GM18868 (cell line): ENCODE measurements around the gene CCL3.
A peak's percentile ranks its signal among the peaks of the same experiment; 100 is the strongest.
"Not testable (repeated sequence)": the region's sequence is repeated elsewhere in the genome, so short reads cannot be mapped to it uniquely, and the experiment has no call there.

Experiments used
- ATAC-seq: cut with Tn5 transposase; IDR thresholded peaks from one replicate; pipeline ENCODE4 v1.9.1; 2021; ENCODE audit warnings: mild to moderate bottlenecking, moderate library complexity; ENCODE audit not compliant: unreplicated experiment

The CCL3 gene

GRCh38 chr17:36089888-36090836, at the start of gene CCL3:
TSS of gene CCL3 (minus strand) at chr17:36090143. CDS start at chr17:36090058, 85 bp downstream.
- ATAC-seq: peak; percentile 74

- ATAC-seq: no peak
Observed at GRCh38 chr17:36136439-36136838, 46.5 kb upstream of the CCL3 start.

DNA sequence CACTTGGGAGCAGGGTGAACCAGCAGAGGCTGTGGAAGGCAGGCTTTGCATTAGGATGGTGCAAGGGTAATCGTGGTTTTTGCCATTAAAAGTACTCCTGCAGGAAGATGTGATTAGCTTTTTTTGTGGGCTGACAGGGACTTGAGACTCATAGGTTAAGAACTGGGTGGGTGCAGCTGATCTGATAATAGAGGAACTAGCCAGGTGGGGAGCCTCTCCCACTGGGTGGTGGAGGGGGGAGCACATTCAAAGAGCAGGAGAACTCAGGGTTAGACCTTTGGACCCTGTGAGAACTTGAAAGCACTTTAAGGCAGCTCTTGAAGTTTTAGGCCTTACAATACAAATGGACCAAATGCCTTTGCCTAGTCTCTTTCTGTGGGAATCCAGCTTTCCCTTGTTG, 46.1 kb upstream of the CCL3 start:
- no peak for ATAC-seq

GRCh38 chr17:36135465-36135864, 45.5 kb upstream of the CCL3 start:
- ATAC-seq: no peak

DNA sequence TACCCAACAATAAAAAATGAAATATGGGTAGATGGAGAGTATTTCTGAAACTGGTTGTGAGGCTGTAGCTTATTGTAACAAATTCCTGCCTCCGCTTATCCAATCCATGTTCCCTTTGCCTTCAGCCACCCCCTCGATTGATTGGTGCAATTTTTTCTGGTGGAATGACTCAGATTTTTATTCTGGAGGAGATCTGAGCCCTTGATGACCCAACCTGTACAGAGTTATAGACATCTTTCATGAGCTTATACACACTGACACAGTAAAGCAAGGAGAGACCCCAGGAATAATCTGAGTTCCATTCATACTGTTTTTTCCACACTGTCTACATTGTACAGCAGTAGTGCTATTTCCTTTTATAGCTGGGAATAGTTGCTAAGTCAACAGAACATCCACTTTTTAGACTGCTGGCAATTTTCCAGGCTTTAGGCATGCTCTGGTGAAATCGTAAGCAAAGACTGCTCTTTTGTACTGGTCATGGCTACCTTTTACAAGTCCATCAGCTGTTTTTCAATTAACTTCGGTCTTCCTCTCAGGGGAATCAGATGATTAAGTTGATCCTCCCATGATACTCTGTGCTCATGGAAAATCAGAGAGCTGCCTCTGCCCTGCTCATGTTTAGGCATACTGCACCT, 43.8 kb upstream of the CCL3 start:
- ATAC-seq: no peak

DNA sequence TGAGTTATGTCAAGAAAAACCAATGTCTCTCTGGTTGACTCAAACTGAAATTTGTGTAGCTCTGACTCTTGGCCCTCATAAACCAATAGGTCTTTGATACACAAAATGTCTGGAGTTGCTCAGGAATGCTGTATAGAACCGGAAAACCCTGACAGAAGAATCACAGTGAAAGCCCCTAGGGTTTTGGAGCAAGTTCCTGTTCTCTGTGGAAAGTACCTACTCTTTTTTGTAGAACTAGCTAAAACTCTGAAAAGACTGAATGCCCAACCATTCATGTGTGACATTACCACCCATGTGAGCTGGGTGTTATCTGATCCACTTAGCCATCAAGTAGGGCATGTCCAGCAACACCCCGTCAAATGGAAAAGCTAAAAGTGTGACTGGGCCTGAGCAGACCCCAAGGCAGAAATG, 42.5 kb upstream of the CCL3 start:
- no peak for ATAC-seq

GRCh38 chr17:36131931-36132330, 42.0 kb upstream of the CCL3 start:
- no peak for ATAC-seq

- no peak for ATAC-seq
Observed at GRCh38 chr17:36131421-36131820, 41.5 kb upstream of the CCL3 start.

DNA sequence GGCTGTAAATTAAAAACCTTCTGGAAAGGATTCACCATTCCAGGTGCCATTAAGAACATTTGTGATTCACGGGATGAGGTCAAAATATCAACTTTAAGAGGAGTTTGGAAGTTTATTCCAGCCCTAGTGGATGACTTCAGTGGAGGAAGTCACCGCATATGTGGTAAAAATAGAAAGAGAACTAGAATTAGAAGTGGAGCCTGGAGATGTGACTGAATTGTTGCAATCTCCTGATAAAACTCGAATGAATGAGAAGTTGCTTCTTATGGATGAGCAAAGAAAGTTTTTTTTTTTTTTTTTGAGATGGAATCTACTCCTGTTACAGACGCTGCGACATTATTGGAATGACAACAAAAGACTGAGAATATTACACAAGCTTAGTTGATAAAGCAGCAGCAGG, 40.4 kb upstream of the CCL3 start:
- ATAC-seq: no peak

- no peak for ATAC-seq
Observed at GRCh38 chr17:36129616-36130015, 39.7 kb upstream of the CCL3 start.

DNA sequence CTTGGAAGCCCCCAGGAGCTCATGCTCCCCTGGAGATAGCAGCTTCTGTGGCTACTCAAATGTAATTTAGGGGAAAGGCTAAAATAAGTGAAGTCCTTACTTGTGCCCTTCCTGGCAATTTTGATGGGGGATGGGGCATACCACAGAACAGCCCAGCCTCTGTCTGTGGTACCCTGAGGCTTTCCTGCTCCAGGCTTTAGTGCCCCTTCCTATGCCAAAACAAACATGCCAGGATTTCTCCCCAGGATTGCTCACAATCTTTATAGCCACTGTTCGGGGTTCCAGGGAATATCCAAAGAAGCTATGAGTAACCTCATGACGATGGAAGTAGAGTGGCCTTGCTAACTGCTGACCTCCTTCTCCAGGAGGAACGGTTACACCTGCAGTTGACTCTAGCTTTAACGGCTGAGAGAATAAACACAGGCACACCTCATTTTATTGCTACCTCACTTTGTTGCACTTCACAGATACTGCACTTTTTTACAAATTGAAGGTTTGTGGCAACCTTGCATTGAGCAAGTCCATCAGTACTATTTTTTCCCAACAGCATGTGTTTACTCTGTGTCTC, 38.6 kb upstream of the CCL3 start:
- no peak for ATAC-seq

DNA sequence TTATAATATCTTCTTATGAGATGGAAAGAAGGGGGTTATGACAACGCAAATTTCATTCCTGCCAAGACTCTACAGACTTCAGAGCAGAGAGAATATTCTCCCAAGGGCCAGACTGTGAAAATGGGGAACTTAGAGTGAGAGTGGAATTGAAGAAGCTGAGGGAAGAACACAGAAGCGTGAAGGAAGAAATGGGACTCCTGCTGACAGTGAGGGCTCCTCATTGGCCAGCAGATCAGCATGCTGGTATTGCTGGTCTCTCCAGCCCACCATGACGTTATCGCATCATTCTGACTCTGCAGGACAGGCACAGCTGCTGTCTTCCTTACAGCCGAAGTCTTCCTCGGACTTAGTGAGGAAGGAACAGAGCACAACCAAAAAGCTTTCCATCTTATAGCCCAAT, 38.0 kb upstream of the CCL3 start:
- no peak for ATAC-seq

- ATAC-seq: no peak
Observed at GRCh38 chr17:36127199-36127893, 37.4 kb upstream of the CCL3 start.

GRCh38 chr17:36124879-36125824, 35.2 kb upstream of the CCL3 start:
- no peak for ATAC-seq

- no peak for ATAC-seq
Observed at GRCh38 chr17:36123431-36123830, 33.5 kb upstream of the CCL3 start.

DNA sequence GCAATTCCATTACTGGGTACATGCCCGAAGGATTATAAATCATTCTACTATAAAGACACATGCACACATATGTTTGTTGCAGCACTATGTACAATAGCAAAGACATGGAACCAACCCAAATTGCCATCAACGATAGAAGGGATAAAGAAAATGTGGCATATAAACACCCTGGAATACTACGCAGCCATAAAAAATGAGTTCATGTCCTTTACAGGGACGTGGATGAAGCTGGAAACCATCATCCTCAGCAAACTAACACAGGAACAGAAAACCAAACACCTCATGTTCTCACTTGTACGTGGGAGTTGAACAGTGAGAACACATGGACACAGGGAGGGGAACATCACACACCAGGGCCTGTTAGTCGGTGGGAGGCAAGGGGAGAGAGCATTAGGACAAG, 31.2 kb upstream of the CCL3 start:
- not testable (repeated sequence) for ATAC-seq

DNA sequence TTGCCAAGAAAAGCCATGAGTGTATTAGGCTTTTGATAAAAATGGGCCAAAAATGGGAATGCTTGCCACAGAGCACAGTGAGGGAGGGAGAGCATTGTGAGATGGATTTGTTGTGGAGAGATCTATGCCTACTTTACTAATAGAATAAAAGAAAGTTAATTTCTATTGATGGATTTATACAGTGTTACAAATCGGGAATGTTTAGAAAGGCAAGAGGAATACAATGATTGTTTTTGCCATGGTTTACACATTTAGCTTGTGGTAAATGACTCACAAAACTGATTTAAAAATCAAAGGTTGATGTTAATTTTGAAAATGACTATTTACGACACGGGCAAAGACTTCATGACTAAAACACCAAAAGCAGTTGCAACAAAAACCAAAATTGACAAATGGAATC, 30.3 kb upstream of the CCL3 start:
- ATAC-seq: no peak

- no peak for ATAC-seq
Observed at GRCh38 chr17:36118477-36119353, 28.8 kb upstream of the CCL3 start.
